Measurements from ENCODE around the gene DGLUCY.
"Not testable (repeated sequence)": the region's sequence is repeated elsewhere in the genome, so short reads cannot be mapped to it uniquely, and the experiment has no call there.

The DGLUCY gene

GRCh38 chr14:91090743-91091142, 23.1 kb upstream of the DGLUCY start:
- no peak overlapping the region for H3K27ac ChIP-seq
- DNase-seq (ENCODE audit: low spot score), result no peak
- no peak for TF ChIP-seq CTCF (IDR thresholded peaks at IDR 0.05)

GRCh38 chr14:91092073-91092472, 21.8 kb upstream of the DGLUCY start:
- Histone ChIP-seq H3K4me3 (no peak overlapping the region), H3K27ac (no peak overlapping the region)
- TF ChIP-seq CTCF (IDR thresholded peaks at IDR 0.05), result no peak
- no peak for DNase-seq (ENCODE audit: low spot score)

More at GRCh38 chr14:91090743-91091142, 23.1 kb upstream of the DGLUCY start:
- H3K4me3 ChIP-seq, result no peak overlapping the region

- H3K27ac ChIP-seq; H3K4me3 ChIP-seq; DNase-seq (ENCODE audit: low spot score): not testable (repeated sequence)
These were observed 20.0 kb upstream of the DGLUCY start for GRCh38 chr14:91093743-91094472.

GRCh38 chr14:91094772-91095171, 19.1 kb upstream of the DGLUCY start:
- TF ChIP-seq CTCF (IDR thresholded peaks at IDR 0.05), result no peak
- no peak for DNase-seq (ENCODE audit: low spot score)
- Histone ChIP-seq H3K4me3 (no peak overlapping the region), H3K27ac (no peak overlapping the region)

- Histone ChIP-seq H3K4me3 (no peak overlapping the region), H3K27ac (no peak overlapping the region)
- no peak for TF ChIP-seq CTCF (IDR thresholded peaks at IDR 0.05)
- no peak for DNase-seq (ENCODE audit: low spot score)
These were observed 18.7 kb upstream of the DGLUCY start for GRCh38 chr14:91095178-91095577.

- not testable (repeated sequence) for H3K4me3 ChIP-seq; H3K27ac ChIP-seq; DNase-seq (ENCODE audit: low spot score)
These were observed 16.2 kb upstream of the DGLUCY start for GRCh38 chr14:91097657-91098056.

GRCh38 chr14:91098591-91098990, 15.3 kb upstream of the DGLUCY start:
- no peak overlapping the region for H3K27ac ChIP-seq
- TF ChIP-seq CTCF (IDR thresholded peaks at IDR 0.05), result no peak
- H3K4me3 ChIP-seq, result no peak overlapping the region
- no peak for DNase-seq (ENCODE audit: low spot score)

GRCh38 chr14:91100102-91100501, 13.8 kb upstream of the DGLUCY start:
- no peak for TF ChIP-seq CTCF (IDR thresholded peaks at IDR 0.05)
- no peak overlapping the region for H3K27ac ChIP-seq
- DNase-seq (ENCODE audit: low spot score), result no peak
- no peak overlapping the region for H3K4me3 ChIP-seq

Measured in coronary artery (tissue), 2 donors.